Stimulated activated CD8-positive, alpha-beta memory T cell treated with anti-CD3 and anti-CD28 coated beads, Interleukin-2, amount 100 ng/mL, for 48 hours (primary cell): Measurements from ENCODE around the gene LRCH3.

Experiments
- DNase-seq, 2 donors: peaks; one replicate each; pipeline ENCODE4 v3.0.0-alpha.2; 2020; ENCODE audit warnings: low read depth in 2 of 2

The LRCH3 gene

GRCh38 chr3:197791113-197791891 lies at the start of gene LRCH3:
Gene LRCH3, plus strand, starts transcription at chr3:197791254. Its CDS starts 25 bp downstream, at chr3:197791279.
- peak; percentile 84 to 88 for DNase-seq

GRCh38 chr3:197742787-197743186 lies 48.3 kb upstream of the LRCH3 start:
- DNase-seq: no peak

- no peak for DNase-seq
Measured at GRCh38 chr3:197746209-197746608, 44.8 kb upstream of the LRCH3 start.

GRCh38 chr3:197746801-197747237 lies 44.2 kb upstream of the LRCH3 start:
- no peak for DNase-seq

GRCh38 chr3:197748597-197749314 lies 42.3 kb upstream of the LRCH3 start:
- DNase-seq: no peak

GRCh38 chr3:197749315-197749600 lies 41.8 kb upstream of the LRCH3 start:
- DNase-seq: peak in 1 of 2 donors; percentile 30

GRCh38 chr3:197749601-197750395 lies 41.3 kb upstream of the LRCH3 start, which contains the start of gene FYTTD1:
Gene FYTTD1, plus strand, starts transcription at chr3:197749883. Its CDS starts 89 bp downstream, at chr3:197749972.
- DNase-seq: peak; percentile 78 to 83

- peak; percentile 31 to 59 for DNase-seq
Measured at GRCh38 chr3:197750396-197750831, 40.6 kb upstream of the LRCH3 start.

- DNase-seq: peak; percentile 16 to 26
Measured at GRCh38 chr3:197750858-197751737, 40.0 kb upstream of the LRCH3 start.

GRCh38 chr3:197752107-197752506 lies 38.9 kb upstream of the LRCH3 start:
- no peak for DNase-seq

GRCh38 chr3:197753263-197753662 lies 37.8 kb upstream of the LRCH3 start:
- no peak for DNase-seq

- DNase-seq: no peak
Measured at GRCh38 chr3:197756704-197757103, 34.4 kb upstream of the LRCH3 start.

- no peak for DNase-seq
Measured at GRCh38 chr3:197758512-197758911, 32.5 kb upstream of the LRCH3 start.

- no peak for DNase-seq
Measured at GRCh38 chr3:197761784-197762183, 29.3 kb upstream of the LRCH3 start.

GRCh38 chr3:197775317-197775716 lies 15.7 kb upstream of the LRCH3 start:
- no peak for DNase-seq

GRCh38 chr3:197782230-197782629 lies 8.8 kb upstream of the LRCH3 start:
- DNase-seq: no peak

- DNase-seq: no peak
Measured at GRCh38 chr3:197784019-197784585, 7.0 kb upstream of the LRCH3 start.

- no peak for DNase-seq
Measured at GRCh38 chr3:197787412-197787811, 3.6 kb upstream of the LRCH3 start.

GRCh38 chr3:197789309-197789708 lies 1.7 kb upstream of the LRCH3 start:
- no peak for DNase-seq

GRCh38 chr3:197790033-197790432 lies 1.0 kb upstream of the LRCH3 start:
- DNase-seq: no peak
